NCI-H1930 (cell line): Measurements from ENCODE around the gene MYO15B.
"Not testable (repeated sequence)": the region's sequence is repeated elsewhere in the genome, so short reads cannot be mapped to it uniquely, and the experiment has no call there.

Source experiments
- DNase-seq, 2 experiments: peaks; one replicate each; lab custom pipeline; 2025; lab: John Stamatoyannopoulos, UW

MYO15B gene

DNA sequence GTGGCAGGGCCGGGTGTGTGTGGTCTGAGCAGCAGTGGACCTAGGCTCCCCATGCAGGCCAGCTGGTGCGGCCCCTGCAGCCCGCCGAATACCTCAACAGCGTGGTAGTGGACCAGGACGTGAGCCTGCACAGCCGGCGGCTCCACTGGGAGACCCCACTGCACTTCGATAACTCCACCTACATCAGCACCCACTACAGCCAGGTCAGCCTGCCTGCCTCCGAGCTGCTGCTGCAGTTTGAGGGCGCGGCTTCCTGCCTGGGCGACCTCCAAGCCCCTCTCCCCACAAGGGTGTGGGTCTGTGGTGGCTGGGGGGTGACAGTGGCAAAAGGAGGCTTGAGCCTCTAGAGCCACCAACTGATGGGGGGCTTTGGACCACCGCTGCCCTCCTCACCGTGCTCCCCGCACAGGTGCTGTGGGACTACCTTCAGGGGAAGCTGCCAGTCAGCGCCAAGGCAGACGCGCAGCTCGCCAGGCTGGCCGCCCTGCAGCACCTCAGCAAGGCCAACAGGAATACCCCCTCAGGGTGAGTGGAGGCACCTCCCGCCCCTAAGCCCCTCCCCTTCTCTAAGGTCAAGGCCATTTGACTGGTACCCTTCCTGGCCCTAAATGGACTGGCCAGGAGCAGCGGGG, 37.2 kb downstream of the MYO15B start:
- DNase-seq, result no peak

DNA sequence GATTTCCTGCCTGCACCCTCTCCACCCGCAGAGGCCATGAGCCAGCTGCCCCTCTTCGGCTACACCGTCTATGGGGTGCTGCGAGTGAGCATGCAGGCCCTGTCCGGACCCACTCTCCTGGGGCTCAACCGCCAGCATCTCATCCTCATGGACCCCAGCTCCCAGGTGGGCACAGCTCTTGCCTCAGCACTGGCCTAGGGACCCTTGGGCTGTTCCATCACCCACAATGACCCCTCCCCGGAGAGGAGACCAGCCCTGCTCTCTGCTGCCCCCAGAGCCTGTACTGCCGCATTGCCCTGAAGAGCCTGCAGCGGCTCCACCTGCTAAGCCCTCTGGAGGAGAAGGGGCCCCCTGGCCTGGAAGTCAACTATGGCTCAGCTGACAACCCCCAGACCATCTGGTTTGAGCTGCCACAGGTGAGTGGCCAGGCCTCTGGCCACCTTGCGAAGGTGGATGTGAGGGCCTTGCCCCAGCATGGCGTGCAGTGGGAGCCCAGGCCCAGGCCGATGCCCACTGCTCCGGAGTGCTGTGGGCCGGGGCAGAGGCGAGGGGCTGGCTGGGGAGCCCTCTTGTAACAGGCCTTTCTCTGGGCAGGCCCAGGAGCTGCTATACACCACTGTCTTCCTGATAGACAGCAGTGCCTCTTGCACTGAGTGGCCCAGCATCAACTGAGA, 38.4 kb downstream of the MYO15B start:
- peak in 1 of 2 experiments; percentile 40 for DNase-seq

DNA sequence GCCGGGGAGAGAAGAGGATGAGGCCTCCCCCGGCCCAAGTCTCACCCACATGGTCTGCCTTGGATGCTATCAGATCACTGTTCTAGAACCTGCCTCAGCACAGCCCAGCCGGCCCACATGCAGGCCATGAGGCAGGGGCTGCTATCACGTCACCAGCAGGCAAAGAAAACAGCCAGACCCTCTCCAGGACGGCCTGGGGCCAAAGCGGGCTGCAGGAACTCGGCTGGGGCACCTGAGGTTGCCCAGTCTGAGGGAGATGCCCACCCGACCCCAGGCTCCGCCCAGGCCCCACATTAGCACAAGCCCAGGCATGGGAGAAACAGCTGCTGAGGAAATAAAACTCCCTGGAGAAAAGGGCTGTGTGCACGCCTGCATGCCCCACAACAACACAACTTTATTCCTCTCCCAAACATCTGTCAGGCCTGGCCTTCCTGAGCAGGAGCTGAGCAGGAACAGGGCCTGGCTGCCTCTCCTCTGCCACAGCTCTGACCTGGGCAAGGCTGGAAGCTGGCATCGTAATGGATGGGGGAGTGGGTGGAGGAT, 39.0 kb downstream of the MYO15B start:
- no peak for DNase-seq

DNA sequence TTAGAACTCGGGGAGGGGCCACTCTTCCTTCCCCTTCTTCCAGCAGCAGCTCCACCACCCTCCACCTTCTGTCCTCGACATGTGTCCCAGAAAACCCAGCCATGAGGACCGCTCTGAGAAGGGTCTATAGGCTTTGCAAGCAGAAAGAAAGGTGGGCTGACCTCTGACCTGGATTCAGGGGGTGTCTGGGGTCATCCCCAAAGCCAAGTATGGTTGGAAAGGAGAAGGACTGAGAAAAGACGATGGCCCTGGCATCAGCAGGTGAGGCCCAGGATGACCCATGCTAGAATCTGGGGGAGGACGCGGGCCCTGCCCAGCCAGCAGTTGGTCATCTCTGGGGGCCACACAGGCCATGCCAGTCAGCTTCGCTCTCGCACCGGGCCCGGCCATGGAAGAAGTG, 39.5 kb downstream of the MYO15B start:
- no peak for DNase-seq

DNA sequence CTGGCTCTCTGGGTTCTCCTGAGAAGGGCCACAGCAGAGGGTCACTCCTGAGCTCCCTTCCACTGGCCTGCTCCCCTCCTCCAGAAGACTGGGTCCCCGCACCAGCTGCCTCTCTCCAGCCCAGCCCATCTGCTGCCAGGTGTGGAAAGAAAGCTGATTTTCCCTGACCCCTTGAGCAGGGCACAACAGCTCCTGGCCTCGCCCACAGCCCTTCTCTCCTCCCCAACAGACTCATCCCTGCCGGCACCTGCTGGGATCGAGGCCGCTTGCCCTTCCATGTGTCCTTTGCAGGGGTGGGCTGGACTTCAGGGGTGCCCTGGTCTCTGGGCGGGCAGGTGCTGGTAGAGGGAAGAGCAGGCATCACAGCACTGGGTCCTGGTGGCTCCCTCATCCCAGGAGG, 40.8 kb downstream of the MYO15B start:
- DNase-seq, result no peak

DNA sequence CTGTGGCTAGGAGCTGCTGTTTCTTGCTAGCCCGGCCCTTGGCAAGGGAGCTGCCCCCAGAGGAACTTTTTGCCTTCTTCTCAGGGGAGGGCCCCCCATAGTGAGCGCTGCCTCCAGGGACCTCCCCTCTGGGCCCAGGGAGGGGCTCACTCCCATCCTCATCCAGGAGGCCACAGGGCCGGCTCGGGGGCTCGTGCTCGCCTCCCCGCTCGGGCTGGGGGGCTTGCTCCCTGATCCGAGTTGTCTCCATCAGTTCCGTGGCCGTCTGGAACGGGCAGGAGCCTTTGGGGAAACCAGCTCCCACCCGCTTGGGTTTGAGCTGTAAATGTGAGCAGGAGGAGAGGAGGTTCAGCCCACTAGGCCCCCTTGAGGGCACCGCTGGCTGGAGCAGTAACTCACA, 41.6 kb downstream of the MYO15B start:
- DNase-seq, result no peak

DNA sequence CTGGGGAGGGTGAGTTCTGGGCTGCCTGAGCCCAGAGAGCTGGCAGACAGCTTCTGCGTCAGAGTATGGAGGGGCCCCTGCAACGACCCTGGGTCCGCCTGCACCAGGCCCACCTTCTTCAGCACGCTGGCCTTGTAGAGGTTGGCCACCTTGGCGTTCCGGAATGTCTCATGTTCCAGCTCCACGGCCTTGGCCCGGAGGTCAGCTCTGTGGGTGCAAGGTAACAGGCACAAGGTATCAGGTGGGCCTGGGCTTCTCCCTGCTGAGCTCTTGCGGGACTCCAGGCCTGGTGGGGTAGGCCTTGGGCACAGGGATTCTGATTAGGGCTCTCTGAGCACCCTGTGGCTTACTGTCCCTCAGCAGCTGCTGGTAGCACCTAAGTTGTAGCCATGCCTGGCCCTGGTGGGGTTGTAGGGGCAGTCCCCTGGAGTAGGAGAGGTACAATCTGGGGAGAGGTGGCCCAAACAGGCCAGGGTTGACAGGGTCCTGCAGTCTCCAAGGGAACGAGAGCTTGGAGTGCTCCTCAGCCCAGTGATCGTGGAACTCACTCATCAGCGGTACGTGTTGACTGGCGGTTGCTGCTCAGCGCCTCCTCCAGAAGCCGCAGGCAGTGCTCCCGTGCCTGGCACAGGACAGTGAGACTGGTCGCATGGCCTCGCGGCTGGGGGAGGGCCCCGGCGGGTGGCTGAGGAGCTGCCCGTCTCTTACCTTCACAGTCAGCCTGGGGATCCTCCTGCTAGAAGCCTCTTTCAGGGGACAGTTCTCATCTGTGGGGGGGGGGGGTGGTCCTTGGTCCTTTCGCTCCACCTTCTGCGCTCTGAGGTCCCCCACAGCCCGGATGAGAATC, 42.7 kb downstream of the MYO15B start:
- DNase-seq, result no peak

DNA sequence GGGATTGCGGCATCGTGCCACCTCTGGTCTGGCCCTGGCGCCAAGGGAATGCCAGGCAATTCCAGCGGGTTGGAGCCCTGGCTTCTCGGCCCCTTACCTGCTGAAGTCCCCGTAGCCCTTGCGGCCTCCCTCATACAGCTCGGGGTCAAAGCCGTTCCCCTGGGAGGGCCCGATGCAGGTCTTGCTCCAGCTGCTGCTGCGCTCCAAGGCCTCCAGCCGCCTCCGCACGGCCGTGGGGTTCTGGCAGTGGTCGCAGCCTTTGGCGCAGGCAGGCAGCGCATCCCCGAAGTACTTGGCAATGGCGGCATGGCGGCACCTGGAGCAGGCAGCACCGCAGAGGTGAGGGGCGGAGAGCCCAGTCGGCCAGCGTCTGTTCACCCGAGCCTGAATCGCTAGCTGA, 43.8 kb downstream of the MYO15B start:
- DNase-seq, result no peak

DNA sequence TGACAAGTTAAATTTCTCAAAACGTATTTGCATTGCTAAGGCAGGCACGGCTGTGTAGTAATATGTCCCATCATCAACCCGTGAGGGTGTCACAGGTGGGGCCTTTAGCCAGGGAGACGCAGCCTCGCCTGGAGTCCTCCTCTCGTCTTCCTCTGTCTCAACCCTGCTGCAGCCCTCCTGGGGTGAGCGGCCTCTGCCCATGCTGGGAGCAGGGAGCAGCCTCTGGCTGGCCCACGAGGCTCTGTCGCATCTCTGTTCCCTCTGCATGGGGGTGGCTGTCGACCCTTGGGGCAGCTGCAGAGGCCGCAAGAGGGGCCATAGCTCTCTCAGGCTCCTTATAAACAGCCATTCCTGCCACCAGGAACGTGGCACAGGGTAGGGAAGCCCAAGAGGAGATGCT, 44.8 kb downstream of the MYO15B start:
- no peak for DNase-seq

DNA sequence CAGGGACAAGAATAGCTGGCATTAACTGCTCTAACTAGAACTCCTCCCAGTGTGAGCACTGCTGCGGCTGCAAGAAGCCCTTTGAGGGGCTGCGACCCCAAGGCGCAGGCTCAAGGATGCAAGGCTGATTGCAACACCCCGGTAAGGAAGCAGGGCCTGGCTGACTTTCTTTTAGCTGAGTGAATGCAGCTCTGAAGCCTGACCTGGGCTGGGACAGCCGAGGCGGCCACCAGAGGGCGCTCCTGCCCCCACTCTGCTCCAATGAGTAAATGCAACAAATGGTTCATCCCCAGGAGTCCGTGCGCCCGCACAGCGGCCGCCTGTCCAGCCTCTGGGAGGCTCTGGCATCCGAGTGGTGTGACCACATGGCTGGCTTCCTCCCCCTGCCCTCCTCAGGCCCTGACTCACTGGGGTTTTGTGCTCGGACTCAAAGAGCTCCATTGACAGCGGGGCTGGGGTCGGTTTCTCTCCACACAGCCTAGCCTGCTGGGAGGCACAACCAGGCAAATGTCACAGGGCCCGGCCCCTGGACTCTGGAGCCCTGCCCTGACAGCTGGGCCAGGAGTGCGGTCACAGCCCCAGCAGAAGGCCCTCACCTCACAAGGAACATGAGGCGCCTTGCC, 45.4 kb downstream of the MYO15B start, which contains the start of gene SMIM5:
Gene SMIM5 (plus strand): TSS at position 572 of the 623 bp plus-strand sequence. CDS start 6,768 bp downstream, outside the sequence.
- peak; percentile 33 to 51 for DNase-seq

DNA sequence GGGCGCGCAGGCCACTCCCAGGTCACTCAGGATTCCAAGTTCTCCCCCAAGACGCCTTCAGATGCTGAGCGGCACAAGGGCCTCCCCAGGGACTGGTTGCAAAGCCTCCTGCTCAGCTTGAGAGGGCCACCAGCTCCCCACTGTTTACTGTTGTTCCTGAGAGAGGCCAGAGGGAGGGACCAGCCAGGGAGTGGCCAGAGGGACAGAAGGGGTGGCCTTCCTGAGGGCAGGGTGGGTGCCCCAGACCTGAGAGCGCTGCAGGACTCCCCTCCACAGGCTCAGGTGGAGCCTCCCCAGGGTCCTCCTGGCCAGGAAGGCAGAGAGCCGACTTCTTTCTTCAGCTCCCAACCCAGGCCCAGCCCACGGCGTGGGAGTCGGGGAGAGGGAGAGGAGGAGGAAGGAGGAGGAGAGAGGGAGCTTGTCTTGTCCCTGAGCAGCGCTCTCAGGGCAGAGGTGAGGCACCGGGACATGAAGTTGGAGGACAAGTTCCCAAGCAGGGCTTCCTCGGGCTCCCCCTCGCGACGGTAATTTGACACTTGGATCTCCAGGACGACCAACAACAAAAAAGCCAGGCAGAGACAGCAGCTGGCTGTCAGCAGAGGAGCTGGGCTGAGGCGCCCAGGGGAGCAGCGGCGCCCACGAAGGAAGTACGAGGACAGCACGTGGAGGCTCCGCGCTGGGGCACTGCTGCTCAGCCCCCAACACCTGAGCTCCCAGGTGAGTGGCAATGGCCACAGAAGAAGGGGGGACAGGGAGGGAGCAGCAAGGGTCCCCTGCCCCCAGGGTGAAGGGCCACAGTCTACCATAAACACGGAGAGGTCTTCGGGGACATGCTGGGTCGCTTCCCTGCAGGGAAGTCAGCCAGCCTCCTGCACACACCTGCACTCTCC, 46.1 kb downstream of the MYO15B start:
- DNase-seq, result peak; percentile 70 to 87

DNA sequence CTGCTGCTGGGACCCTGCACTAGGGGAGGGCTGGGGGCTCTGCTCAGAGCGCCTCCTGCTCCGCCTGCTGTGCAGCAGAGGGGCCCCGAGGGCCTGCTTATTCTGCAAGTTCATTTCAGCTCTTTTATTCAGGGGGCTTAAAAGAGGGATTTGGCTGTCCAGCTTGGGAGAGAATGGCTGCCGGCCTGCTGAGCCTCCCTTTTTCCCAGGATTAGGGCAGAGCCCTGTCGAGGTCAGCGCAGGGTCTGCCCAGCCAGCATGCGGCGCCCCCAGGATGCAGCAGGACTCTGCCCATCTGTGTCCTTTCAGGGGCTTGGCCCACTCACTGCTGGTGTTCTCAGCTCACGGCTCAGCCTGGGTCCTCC, 46.8 kb downstream of the MYO15B start:
- no peak for DNase-seq

DNA sequence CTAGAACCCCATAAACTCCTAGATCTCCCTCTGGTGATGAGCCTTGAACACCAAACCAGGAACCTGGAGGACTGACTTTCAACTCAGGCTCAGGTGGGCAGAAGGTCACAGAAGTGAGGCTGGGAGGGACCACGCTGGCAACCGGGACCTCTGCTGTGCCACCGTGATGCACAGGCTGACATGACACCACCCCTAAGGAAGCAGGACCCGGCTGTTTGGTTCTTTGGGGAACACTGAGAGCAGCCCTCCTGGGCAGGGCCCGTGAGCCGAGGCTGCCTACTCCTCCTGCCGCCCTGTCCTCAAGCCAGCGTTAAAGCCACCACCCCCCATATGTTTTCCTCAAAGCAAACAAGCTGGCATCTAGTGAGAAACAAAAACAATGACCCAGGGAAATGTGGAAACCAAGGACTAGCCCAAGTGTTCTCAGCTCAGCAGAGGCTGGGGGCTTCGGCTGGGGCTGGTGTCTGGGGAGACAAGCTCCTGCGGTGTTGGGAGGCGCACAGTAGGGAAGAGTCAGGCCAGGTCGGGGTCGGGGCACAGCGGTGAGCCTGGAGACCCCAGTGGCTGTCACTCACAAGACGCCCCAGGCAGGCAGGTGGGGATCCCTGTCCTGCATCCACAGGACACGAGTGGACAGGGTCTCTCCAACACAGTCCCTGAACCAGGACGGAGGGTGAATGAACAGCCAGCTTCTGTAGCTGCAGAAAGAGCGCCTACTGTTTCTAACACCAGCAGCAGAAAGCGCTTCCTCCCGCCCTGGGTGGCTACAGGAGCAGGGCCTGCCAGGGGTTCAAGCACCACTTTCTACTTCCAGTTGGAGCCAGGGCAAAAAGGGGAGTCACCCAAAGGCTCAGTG, 47.4 kb downstream of the MYO15B start:
- no peak for DNase-seq

DNA sequence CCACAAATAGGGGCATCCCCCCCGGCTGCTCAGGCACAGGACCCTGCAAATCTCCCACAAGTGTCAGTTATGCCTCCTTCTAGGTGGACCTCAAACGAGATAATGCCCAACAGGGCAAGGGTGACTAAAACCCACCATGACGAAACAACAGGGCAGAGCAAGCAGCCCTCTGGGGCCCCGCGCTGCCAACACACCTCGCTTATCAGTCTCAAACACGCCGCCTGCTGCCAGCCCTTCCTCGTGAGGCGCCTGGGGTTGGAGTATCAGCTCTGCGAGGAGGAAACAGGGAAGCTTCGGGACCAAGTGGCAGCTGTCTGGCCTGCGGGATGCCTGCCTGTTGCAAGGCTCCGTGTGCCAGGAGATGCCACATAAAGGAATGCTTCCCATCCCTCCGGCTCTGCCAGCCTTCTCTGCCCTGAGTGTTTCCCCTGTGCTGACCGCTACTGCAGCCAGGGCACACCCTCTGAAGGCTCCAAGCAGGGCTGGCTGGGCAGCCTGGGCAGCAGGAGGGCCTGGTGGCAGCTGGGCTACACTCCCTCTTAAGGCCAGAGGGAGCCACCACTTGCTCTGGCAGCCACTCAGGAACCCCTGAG, 48.1 kb downstream of the MYO15B start:
- DNase-seq, result no peak

DNA sequence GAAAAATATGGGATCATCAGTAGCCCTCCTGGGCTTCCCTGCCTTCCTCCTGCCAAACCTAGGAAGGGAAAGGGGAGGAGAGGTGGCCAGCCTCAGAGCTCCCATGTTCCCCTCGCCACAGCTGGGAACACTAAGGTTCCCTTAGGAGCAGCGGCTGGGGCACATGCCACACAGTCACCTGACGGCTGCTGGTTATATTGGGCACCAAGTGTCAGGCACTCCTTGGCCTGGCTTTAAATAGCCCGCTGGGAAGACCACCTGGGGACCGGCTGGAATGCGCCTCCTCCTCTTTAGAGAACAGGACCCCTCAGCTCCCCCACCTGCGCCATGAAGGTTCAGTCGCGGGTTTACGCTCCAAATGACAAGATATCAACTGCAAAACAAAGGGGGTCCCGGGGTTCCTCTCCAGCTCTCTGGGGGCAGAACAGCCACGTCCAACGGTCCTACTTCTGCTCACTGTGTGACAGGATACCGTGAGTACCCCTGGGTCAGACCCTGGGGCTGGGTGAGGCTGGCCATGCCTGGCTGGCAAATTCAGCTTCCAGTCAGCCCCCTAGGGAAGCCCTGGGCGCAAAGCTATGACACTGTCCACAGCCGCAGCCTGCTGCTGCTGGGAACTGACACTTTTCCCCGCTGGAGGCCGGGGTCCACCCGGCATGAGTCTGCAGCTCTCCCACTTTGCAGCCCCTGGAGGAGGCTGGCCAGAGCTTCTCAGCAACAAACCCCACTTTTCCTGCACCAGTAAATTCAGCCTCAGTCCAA, 49.0 kb downstream of the MYO15B start:
- no peak for DNase-seq

DNA sequence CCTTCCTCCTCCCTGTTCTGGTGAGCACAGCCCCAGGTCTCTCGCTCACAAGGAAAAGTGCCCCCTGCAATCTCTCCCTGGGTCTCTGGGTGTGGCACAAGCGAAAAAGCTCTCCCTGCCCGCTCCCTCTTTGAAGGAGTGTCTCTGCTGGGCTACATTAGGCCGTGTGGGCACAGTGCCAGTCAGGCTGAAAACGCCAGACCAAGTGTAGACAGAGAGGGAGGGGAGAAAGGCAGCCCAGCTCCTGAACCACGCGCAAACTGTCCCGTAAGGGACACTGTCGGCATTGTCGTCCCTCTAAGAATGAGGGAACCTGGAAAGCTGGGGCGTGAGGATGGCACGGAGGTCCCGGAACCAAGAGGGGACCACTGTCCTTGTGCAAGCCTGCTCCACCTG, 49.5 kb downstream of the MYO15B start:
- no peak for DNase-seq

DNA sequence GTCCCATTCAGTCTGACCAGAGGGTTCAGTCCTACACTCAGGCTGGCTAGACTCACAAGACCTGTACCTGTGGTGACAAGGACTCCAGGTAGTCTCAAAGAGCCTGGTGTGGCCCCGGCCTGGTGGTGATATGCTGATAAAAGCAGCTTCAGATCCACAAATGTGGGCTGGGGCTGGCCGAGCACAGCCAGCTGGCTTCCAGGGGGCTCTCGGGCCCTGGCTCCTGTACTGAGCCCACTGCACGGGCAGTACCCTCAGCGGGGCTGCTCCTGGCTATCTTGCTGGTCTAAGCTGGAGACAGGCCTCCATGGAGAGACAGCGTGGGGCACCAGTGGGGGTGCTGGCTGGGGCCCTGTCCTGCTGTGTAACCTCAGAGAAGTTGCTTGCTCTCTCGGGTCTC, 50.0 kb downstream of the MYO15B start:
- no peak for DNase-seq

DNA sequence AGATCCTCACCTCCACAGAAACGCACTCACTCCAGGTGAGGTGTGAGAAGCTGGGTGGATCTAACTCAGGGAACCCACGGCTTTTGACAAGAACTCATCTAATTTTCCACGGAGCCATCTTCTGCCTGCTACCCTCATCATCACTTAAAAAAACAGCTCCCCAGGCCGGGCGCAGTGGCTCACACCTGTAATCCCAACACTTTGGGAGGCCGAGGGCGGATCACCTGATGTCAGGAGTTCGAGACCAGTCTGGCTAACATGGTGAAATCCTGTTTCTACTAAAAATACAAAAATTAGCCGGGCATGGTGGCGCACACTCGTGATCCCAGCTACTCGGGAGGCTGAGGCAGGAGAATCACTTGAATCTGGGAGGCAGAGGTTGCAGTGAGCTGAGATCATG, 50.4 kb downstream of the MYO15B start:
- not testable (repeated sequence) for DNase-seq

DNA sequence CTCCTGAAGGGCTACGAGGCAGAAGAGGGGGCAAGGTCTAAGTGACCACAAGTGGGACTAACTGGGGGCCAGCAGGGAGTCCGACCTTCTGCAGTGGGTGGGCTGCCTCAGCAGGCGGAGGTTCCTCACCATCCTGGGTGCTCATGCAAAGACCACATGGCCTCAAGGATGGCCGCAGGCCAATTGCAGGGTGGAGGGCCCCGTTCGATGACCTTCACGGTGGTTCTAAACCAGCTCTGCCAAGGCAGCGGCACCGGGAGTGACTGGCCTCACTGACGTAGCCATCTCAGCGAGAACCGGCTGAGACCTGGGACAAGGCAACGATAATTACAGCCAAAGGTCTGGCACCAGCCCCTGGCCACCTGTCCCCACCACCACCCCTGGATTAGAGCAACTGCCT, 51.3 kb downstream of the MYO15B start:
- DNase-seq, result no peak
